Endothelial cell of umbilical vein (primary cell): Measurements from ENCODE around the gene DGCR6.
"Not testable (repeated sequence)": the region's sequence is repeated elsewhere in the genome, so short reads cannot be mapped to it uniquely, and the experiment has no call there.

Source experiments
- CTCF ChIP-seq, 2 donors: IDR thresholded peaks; 1 replicate in 1 of 2; 2 replicates in 1 of 2; pipeline ENCODE4 v1.5.1; 2011; ENCODE audit warnings: low read length in 2 of 2, mild to moderate bottlenecking in 2 of 2, moderate library complexity in 2 of 2, control low read depth in 1 of 2, inconsistent platforms in 1 of 2, low read depth in 1 of 2; ENCODE audit not compliant: insufficient read depth in 1 of 2; ENCODE audit errors: extremely low read depth in 1 of 2
- MAX ChIP-seq: IDR thresholded peaks from 2 replicates; pipeline ENCODE4 v1.6.1; 2011; ENCODE audit not compliant: insufficient read depth, insufficient read length
- POLR2A ChIP-seq: IDR thresholded peaks from 2 replicates; pipeline ENCODE4 v1.6.1; 2012; ENCODE audit warnings: low read depth, mild to moderate bottlenecking, control low read depth, low read length

GRCh38 chr22:18884465-18884864 lies 21.7 kb upstream of the DGCR6 start:
- not testable (repeated sequence) for TF ChIP-seq CTCF (IDR thresholded peaks at IDR 0.05; ENCODE audit: extremely low read depth in 1 of 2, insufficient read depth in 1 of 2, low read depth in 1 of 2, low read length in 2 of 2); MAX; POLR2A
